Measurements from ENCODE around the gene UNC5B. TPM values are rescaled to one million over a fixed set of nuclear protein-coding genes. Genes with fewer than 3 reads are reported as not detected.

Gene UNC5B
- total RNA-seq, 1 donor from 2014 or later: 231 TPM

- peaks cover 73% of the 10 kb centered on the region for H3K4me1 Mint-ChIP-seq (ENCODE audit: unreplicated experiment)
- peaks cover 5% of the 10 kb centered on the region for H3K36me3 Mint-ChIP-seq (ENCODE audit: low read depth, unreplicated experiment)
- H3K9me3 Mint-ChIP-seq (ENCODE audit: unreplicated experiment): no peaks in the 10 kb centered on the region
- TF ChIP-seq CTCF (IDR thresholded peaks at IDR 0.05; ENCODE audit: unreplicated experiment): no peak
- H3K4me3 Mint-ChIP-seq (ENCODE audit: unreplicated experiment): no peak overlapping the region
- H3K27me3 Mint-ChIP-seq (ENCODE audit: unreplicated experiment): peaks cover 22% of the 10 kb centered on the region
- DNase-seq (ENCODE audit: low spot score): no peak
- no peak overlapping the region for H3K27ac Mint-ChIP-seq (ENCODE audit: unreplicated experiment)
These were observed 28.9 kb downstream of the UNC5B start for GRCh38 chr10:71241114-71241829.

DNA sequence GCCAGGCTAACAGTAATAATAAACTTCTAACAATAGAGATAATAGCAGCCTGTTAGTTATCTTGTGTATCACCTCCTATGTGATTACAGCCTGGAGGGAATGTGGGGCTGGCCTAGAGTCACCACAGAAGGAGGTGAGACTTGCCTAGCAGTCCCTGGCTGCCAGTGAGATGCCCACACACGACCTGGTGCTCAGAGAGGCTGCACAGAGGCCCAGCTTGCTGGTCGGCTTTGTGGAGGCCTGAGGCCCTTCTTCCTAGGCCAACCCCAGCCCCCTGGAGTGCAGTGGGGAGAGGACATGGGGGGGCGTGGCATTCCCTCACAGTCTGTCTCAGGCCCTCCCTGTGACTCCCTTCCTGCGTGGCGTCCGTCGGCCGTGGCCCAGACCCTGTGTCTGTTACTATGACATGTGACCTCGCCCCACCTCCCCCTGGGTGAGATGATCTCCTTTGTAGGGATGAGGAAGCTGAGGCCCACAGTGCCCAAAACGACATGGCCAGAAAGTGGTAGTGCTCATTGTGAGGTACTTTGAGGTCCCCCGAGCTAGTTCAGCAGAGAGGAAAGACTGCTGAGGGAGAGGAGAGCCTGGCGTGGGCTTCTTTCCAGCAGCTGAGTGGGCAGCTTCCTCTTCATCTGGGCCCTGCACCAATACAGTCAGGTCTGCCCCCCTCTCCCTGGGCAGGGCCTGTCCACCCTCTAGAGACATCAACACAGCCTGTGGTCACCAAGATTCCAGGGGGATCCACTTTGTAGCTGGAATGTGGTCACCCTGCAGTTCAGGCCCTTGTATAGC, 29.7 kb downstream of the UNC5B start:
- H3K4me1 Mint-ChIP-seq (ENCODE audit: unreplicated experiment): peaks cover 76% of the 10 kb centered on the region
- no peak overlapping the region for H3K27ac Mint-ChIP-seq (ENCODE audit: unreplicated experiment)
- DNase-seq (ENCODE audit: low spot score): no peak
- TF ChIP-seq CTCF (IDR thresholded peaks at IDR 0.05; ENCODE audit: unreplicated experiment): no peak
- peaks cover 5% of the 10 kb centered on the region for H3K36me3 Mint-ChIP-seq (ENCODE audit: low read depth, unreplicated experiment)
- H3K9me3 Mint-ChIP-seq (ENCODE audit: unreplicated experiment): no peaks in the 10 kb centered on the region
- peaks cover 20% of the 10 kb centered on the region for H3K27me3 Mint-ChIP-seq (ENCODE audit: unreplicated experiment)
- no peak overlapping the region for H3K4me3 Mint-ChIP-seq (ENCODE audit: unreplicated experiment)

- no peaks in the 10 kb centered on the region for H3K36me3 Mint-ChIP-seq (ENCODE audit: low read depth, unreplicated experiment)
- no peak overlapping the region for H3K4me3 Mint-ChIP-seq (ENCODE audit: unreplicated experiment)
- H3K27ac Mint-ChIP-seq (ENCODE audit: unreplicated experiment): peak overlapping the region; percentile 52
- peaks cover 75% of the 10 kb centered on the region for H3K4me1 Mint-ChIP-seq (ENCODE audit: unreplicated experiment)
- DNase-seq (ENCODE audit: low spot score): no peak
- peaks cover 17% of the 10 kb centered on the region for H3K27me3 Mint-ChIP-seq (ENCODE audit: unreplicated experiment)
- no peaks in the 10 kb centered on the region for H3K9me3 Mint-ChIP-seq (ENCODE audit: unreplicated experiment)
- TF ChIP-seq CTCF (IDR thresholded peaks at IDR 0.05; ENCODE audit: unreplicated experiment): no peak
These were observed 30.2 kb downstream of the UNC5B start for GRCh38 chr10:71242622-71243009.

GRCh38 chr10:71243756-71244395, 31.5 kb downstream of the UNC5B start:
- Mint-ChIP-seq H3K4me1 (ENCODE audit: unreplicated experiment) (peaks cover 76% of the 10 kb centered on the region), H3K9me3 (ENCODE audit: unreplicated experiment) (no peaks in the 10 kb centered on the region), H3K27ac (ENCODE audit: unreplicated experiment) (peak overlapping the region; percentile 10), H3K4me3 (ENCODE audit: unreplicated experiment) (no peak overlapping the region), H3K36me3 (ENCODE audit: low read depth, unreplicated experiment) (peaks cover 6% of the 10 kb centered on the region), H3K27me3 (ENCODE audit: unreplicated experiment) (peaks cover 19% of the 10 kb centered on the region)
- no peak for TF ChIP-seq CTCF (IDR thresholded peaks at IDR 0.05; ENCODE audit: unreplicated experiment)
- DNase-seq (ENCODE audit: low spot score): no peak
